CD14-positive monocyte (primary cell): ENCODE data around the gene TYW1. TPM values are rescaled to one million over a fixed set of nuclear protein-coding genes. Genes with fewer than 3 reads are reported as not detected.
A peak's percentile ranks its signal among the peaks of the same experiment; 100 is the strongest.

ENCODE experiments used
- DNase-seq, 3 donors: peaks; one replicate each; pipeline ENCODE4 v3.0.0-alpha.2; 2011 to 2022
- H2AFZ ChIP-seq: 2 replicates; pipeline ENCODE4 v1.6.0; 2012; ENCODE audit warnings: mild to moderate bottlenecking, low read depth, low read length, inconsistent platforms; ENCODE audit not compliant: insufficient read depth, poor library complexity, severe bottlenecking
- H3K27ac ChIP-seq, 2 donors: 1 replicate in 1 of 2; 2 replicates in 1 of 2; pipeline ENCODE4 v1.5.1; 2012 to 2013; ENCODE audit warnings: low read length in 2 of 2, control low read depth in 1 of 2, inconsistent platforms in 1 of 2, low read depth in 1 of 2, mild to moderate bottlenecking in 1 of 2
- H3K27me3 ChIP-seq, 2 donors: one replicate each; pipeline versions ENCODE4 v1.6.0 to v1.6.1; 2011 to 2013; ENCODE audit warnings: low read length in 2 of 2; ENCODE audit not compliant: control insufficient read depth in 2 of 2, insufficient read depth in 2 of 2
- H3K36me3 ChIP-seq, 2 donors: replicated peaks in 1 of 2; 1 replicate in 1 of 2; 2 replicates in 1 of 2; pipeline versions ENCODE4 v1.5.1 to v1.6.1; 2012 to 2013; ENCODE audit warnings: low read length in 2 of 2, control low read depth in 1 of 2, inconsistent platforms in 1 of 2, mild to moderate bottlenecking in 1 of 2; ENCODE audit not compliant: insufficient read depth in 2 of 2, control insufficient read depth in 1 of 2
- H3K4me1 ChIP-seq, 2 donors: 1 replicate in 1 of 2; 2 replicates in 1 of 2; pipeline versions ENCODE4 v1.5.1 to v1.6.1; 2012 to 2013; ENCODE audit warnings: low read length in 2 of 2, control low read depth in 1 of 2, inconsistent platforms in 1 of 2, mild to moderate bottlenecking in 1 of 2, moderate library complexity in 1 of 2; ENCODE audit not compliant: insufficient read depth in 2 of 2, control insufficient read depth in 1 of 2
- H3K4me2 ChIP-seq: replicated peaks from 2 replicates; pipeline ENCODE3; 2012; ENCODE audit warnings: low read length, moderate library complexity, mild to moderate bottlenecking; ENCODE audit not compliant: poor library complexity, severe bottlenecking; ENCODE audit errors: extremely low read depth
- H3K4me3 ChIP-seq, 3 experiments: fragments of 200-600 bp in 1 of 3; sonication (generic) in 1 of 3; replicated peaks in 1 of 3; 1 replicate in 2 of 3; 2 replicates in 1 of 3; pipeline ENCODE4 v1.5.1; 2011 to 2013; ENCODE audit warnings: low read length in 3 of 3, mild to moderate bottlenecking in 3 of 3, control low read depth in 2 of 3, low read depth in 2 of 3, inconsistent platforms in 1 of 3, moderate library complexity in 1 of 3
- H3K79me2 ChIP-seq: 2 replicates; pipeline ENCODE4 v1.6.0; 2012; ENCODE audit warnings: mild to moderate bottlenecking, control low read depth, inconsistent platforms, low read length, moderate library complexity; ENCODE audit not compliant: insufficient read depth
- H3K9ac ChIP-seq: 2 replicates; pipeline ENCODE4 v1.6.0; 2017; ENCODE audit warnings: low read length, mild to moderate bottlenecking; ENCODE audit not compliant: insufficient read depth, poor library complexity, severe bottlenecking
- H3K9me3 ChIP-seq, 2 donors: replicated peaks in 1 of 2; 1 replicate in 1 of 2; 2 replicates in 1 of 2; pipeline versions ENCODE4 v1.5.1 to v1.6.1; 2012 to 2013; ENCODE audit warnings: low read length in 2 of 2, control low read depth in 1 of 2; ENCODE audit not compliant: control insufficient read depth in 1 of 2, insufficient read depth in 1 of 2
- H4K20me1 ChIP-seq: 2 replicates; pipeline ENCODE4 v1.6.0; 2012; ENCODE audit warnings: mild to moderate bottlenecking, low read length, control low read depth, moderate library complexity; ENCODE audit not compliant: insufficient read depth
- H3K27ac Mint-ChIP-seq, 7 donors: one replicate each; pipeline ENCODE4 v1.8.0; 2020; ENCODE audit warnings: mild to moderate bottlenecking in 7 of 7, mixed read lengths in 7 of 7, moderate library complexity in 6 of 7, inconsistent platforms in 2 of 7
- H3K27me3 Mint-ChIP-seq, 3 donors: one replicate each; pipeline ENCODE4 v1.8.0; 2021 to 2022; ENCODE audit warnings: low read depth in 3 of 3, mild to moderate bottlenecking in 3 of 3, mixed read lengths in 3 of 3, moderate library complexity in 3 of 3, inconsistent platforms in 1 of 3
- H3K36me3 Mint-ChIP-seq, 2 donors: one replicate each; pipeline ENCODE4 v1.8.0; 2020; ENCODE audit warnings: mixed read lengths in 2 of 2, inconsistent platforms in 1 of 2, mild to moderate bottlenecking in 1 of 2
- H3K4me1 Mint-ChIP-seq: one replicate; pipeline ENCODE4 v1.8.0; 2020; ENCODE audit warnings: mild to moderate bottlenecking, mixed read lengths
- H3K4me3 Mint-ChIP-seq, 2 donors: one replicate each; pipeline ENCODE4 v1.8.0; 2020; ENCODE audit warnings: mild to moderate bottlenecking in 2 of 2, mixed read lengths in 2 of 2, moderate library complexity in 1 of 2
- H3K9me3 Mint-ChIP-seq, 7 donors: one replicate each; pipeline ENCODE4 v1.8.0; 2020 to 2022; ENCODE audit warnings: mixed read lengths in 7 of 7, mild to moderate bottlenecking in 6 of 7, moderate library complexity in 6 of 7, inconsistent platforms in 2 of 7
- CTCF ChIP-seq: fragments of 200-600 bp; IDR thresholded peaks from one replicate; pipeline ENCODE4 v1.8.0; 2022; ENCODE audit warnings: antibody characterized with exemption, mild to moderate bottlenecking
- WGBS: methylation state at CpG from one replicate; pipeline ENCODE4 v1.1.5; 2013; ENCODE audit warnings: missing lambda C conversion rate; ENCODE audit not compliant: insufficient coverage; 5-methylcytosine and 5-hydroxymethylcytosine counted together
- intact Hi-C, 2 donors: fragments of 100-400 bp; cut with micrococcal nuclease; formaldehyde crosslinking; loops; one replicate each; pipeline versions ENCODE4 v1.15.0 to v1.15.1; 2023
- polyA plus RNA-seq, 3 donors: library from polyadenylated mRNA; depleted of rRNA in 1 of 3; unstranded in 2 of 3; stranded (reverse) in 1 of 3; fragments of 300-500 nt in 2 of 3; fragments of >200 nt in 1 of 3; fragmentation: Illumina TruSeq in 2 of 3; gene quantifications; 1 replicate in 2 of 3; 2 replicates in 1 of 3; pipeline ENCODE4 v1.2.3, GENCODE V29; 2012 to 2021

TYW1 gene
- polyA plus RNA-seq, 3 donors: 6.3 to 9.0 (median 7.2) TPM

- no peak for DNase-seq
- Histone ChIP-seq H3K4me1 (no peaks in the 10 kb centered on the region), H3K27ac (no peak overlapping the region), H2AFZ (no peak overlapping the region), H3K9me3 (no peaks in the 10 kb centered on the region), H4K20me1 (no peaks in the 10 kb centered on the region), H3K36me3 (peaks cover 49 to 94% of the 10 kb centered on the region in 2 donors), H3K27me3 (no peaks in the 10 kb centered on the region), H3K9ac (no peak overlapping the region), H3K79me2 (no peaks in the 10 kb centered on the region), H3K4me2 (no peak overlapping the region), H3K4me3 (no peak overlapping the region)
- Mint-ChIP-seq H3K27ac (peak overlapping the region in 4 of 7 donors; percentile 3 to 38 (median 19)), H3K4me3 (no peak overlapping the region), H3K4me1 (peaks cover 10% of the 10 kb centered on the region), H3K36me3 (peaks cover 71 to 91% of the 10 kb centered on the region in 2 donors), H3K9me3 (peaks cover 0 to 2% (median 0%) of the 10 kb centered on the region in 7 donors), H3K27me3 (peaks cover 0 to 2% (median 0%) of the 10 kb centered on the region in 3 donors)
- no peak for TF ChIP-seq CTCF
- 78% methylated on average over 8 of the region's 8 CpGs for WGBS
- intact Hi-C loops: no loop called here
Measured at GRCh38 chr7:67019562-67020390, 23.1 kb downstream of the TYW1 start.

- H3K4me3 ChIP-seq: no peak overlapping the region
- H3K9me3 ChIP-seq: no peaks in the 10 kb centered on the region
- H3K27ac Mint-ChIP-seq: peak overlapping the region in 2 of 7 donors; percentile 0 to 7
- H3K4me3 Mint-ChIP-seq: no peak overlapping the region
- peaks cover 0 to 2% (median 0%) of the 10 kb centered on the region in 7 donors for H3K9me3 Mint-ChIP-seq
- H3K36me3 Mint-ChIP-seq: peaks cover 75 to 88% of the 10 kb centered on the region in 2 donors
- no peaks in the 10 kb centered on the region for H3K4me1 ChIP-seq
- WGBS: 100% methylated on average over 3 of the region's 7 CpGs
- no peak for DNase-seq
- TF ChIP-seq CTCF: no peak
- H3K9ac ChIP-seq: no peak overlapping the region
- H3K27me3 ChIP-seq: no peaks in the 10 kb centered on the region
- intact Hi-C loops: no loop called here
- H3K36me3 ChIP-seq: peaks cover 47 to 93% of the 10 kb centered on the region in 2 donors
- H3K79me2 ChIP-seq: no peaks in the 10 kb centered on the region
- H3K27me3 Mint-ChIP-seq: peaks cover 0 to 2% (median 0%) of the 10 kb centered on the region in 3 donors
- H3K4me1 Mint-ChIP-seq: peaks cover 10% of the 10 kb centered on the region
- no peak overlapping the region for H3K27ac ChIP-seq
- H3K4me2 ChIP-seq: no peak overlapping the region
- H2AFZ ChIP-seq: no peak overlapping the region
- no peaks in the 10 kb centered on the region for H4K20me1 ChIP-seq
Measured at GRCh38 chr7:67021260-67021659, 24.6 kb downstream of the TYW1 start.
